ENCODE measurements around the gene SLC25A48. TPM values are rescaled to one million over a fixed set of nuclear protein-coding genes. Genes with fewer than 3 reads are reported as not detected.

SLC25A48 gene
- total RNA-seq, 1 donor: not detected

DNA sequence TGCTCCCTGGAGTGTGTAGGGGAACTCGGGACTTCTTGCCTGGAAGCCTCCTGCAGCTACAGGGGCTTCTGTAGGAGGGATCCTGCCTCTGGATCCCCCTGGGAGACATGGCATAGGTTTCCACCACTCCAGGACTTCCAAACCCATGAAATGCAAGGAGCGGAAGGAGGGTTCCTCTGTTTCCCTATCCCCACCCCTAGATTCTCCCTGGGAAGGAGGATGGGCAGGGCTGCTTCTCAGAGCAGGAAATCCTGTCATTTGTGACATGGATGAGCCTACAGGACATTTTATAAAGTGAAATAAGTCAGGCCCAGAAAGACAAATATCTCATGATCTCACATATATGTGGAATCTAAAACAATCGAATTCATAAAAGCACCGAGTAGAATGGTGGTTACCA is 23.5 kb upstream of the SLC25A48 start:
- no peak for DNase-seq (ENCODE audit: insufficient read length, low spot score, missing footprints)
- no peaks in the 10 kb centered on the region for H3K9me3 ChIP-seq (ENCODE audit: low read depth, low read length)

DNA sequence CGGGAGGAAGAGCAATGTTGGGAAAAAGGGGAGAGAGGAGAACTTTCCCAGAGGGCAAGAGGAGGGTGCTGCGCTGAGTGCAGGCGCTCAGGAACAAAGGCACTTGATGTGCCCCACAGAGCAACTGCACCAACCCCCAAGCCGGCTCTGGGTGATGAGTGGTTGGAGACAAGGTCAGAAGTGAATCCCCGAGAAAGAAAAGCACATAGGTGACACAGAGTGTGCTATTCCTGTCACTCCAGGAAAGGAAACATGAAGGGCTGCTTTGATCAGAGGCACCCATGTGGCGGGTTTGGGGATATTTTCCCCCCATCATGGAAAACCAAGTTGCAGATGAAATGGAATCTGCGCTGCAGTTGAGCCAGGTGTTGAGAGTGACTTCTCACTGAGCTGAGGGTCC is 20.7 kb upstream of the SLC25A48 start:
- Histone ChIP-seq H3K4me3 (ENCODE audit: insufficient read depth, low read length) (no peak overlapping the region), H3K27me3 (ENCODE audit: insufficient read depth, low read length) (peaks cover 3% of the 10 kb centered on the region), H2AFZ (ENCODE audit: low read length) (no peak overlapping the region), H4K20me1 (ENCODE audit: insufficient read depth, low read length) (no peaks in the 10 kb centered on the region), H3K36me3 (ENCODE audit: insufficient read depth, low read length) (no peaks in the 10 kb centered on the region), H3K27ac (ENCODE audit: low read depth, low read length) (no peak overlapping the region), H3K9me3 (ENCODE audit: low read depth, low read length) (no peaks in the 10 kb centered on the region), H3K4me1 (ENCODE audit: insufficient read depth, low read length) (no peaks in the 10 kb centered on the region), H3K79me2 (ENCODE audit: insufficient read depth, low read length) (no peaks in the 10 kb centered on the region), H3K4me2 (ENCODE audit: insufficient read depth, low read length) (no peak overlapping the region)
- TF ChIP-seq, protein P1, sequence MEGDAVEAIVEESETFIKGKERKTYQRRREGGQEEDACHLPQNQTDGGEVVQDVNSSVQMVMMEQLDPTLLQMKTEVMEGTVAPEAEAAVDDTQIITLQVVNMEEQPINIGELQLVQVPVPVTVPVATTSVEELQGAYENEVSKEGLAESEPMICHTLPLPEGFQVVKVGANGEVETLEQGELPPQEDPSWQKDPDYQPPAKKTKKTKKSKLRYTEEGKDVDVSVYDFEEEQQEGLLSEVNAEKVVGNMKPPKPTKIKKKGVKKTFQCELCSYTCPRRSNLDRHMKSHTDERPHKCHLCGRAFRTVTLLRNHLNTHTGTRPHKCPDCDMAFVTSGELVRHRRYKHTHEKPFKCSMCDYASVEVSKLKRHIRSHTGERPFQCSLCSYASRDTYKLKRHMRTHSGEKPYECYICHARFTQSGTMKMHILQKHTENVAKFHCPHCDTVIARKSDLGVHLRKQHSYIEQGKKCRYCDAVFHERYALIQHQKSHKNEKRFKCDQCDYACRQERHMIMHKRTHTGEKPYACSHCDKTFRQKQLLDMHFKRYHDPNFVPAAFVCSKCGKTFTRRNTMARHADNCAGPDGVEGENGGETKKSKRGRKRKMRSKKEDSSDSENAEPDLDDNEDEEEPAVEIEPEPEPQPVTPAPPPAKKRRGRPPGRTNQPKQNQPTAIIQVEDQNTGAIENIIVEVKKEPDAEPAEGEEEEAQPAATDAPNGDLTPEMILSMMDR (IDR thresholded peaks at IDR 0.05; ENCODE audit: extremely low read depth, low read depth, low read length): no peak
- no peak for DNase-seq (ENCODE audit: insufficient read length, low spot score, missing footprints)

More for the DNA sequence above, 23.5 kb upstream of the SLC25A48 start:
- Histone ChIP-seq H3K36me3 (ENCODE audit: insufficient read depth, low read length) (no peaks in the 10 kb centered on the region), H3K27me3 (ENCODE audit: insufficient read depth, low read length) (no peaks in the 10 kb centered on the region), H4K20me1 (ENCODE audit: insufficient read depth, low read length) (no peaks in the 10 kb centered on the region), H3K27ac (ENCODE audit: low read depth, low read length) (no peak overlapping the region), H2AFZ (ENCODE audit: low read length) (no peak overlapping the region), H3K4me1 (ENCODE audit: insufficient read depth, low read length) (no peaks in the 10 kb centered on the region), H3K4me3 (ENCODE audit: insufficient read depth, low read length) (no peak overlapping the region), H3K79me2 (ENCODE audit: insufficient read depth, low read length) (no peaks in the 10 kb centered on the region), H3K4me2 (ENCODE audit: insufficient read depth, low read length) (no peak overlapping the region)
- TF ChIP-seq, protein P1 (IDR thresholded peaks at IDR 0.05; ENCODE audit: extremely low read depth, low read depth, low read length): no peak

DNA sequence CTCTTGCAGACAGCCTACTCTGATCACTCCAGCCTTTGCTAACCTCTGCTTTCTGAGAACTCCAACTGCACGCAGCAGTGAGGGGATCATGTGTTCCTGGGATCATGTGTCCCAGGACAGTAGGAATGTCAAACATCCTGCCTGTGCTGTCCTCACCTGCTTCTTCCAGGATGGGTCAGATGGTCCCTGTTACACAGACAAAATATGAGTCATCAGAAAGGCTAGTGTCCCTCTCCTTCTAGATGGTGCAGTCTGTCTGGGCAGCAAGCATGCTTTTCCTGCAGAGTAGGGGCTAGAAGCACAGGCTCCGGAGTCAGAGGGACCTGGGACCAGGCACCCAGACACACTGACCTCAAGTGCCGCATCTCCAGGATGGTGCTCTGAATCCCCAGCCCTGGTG is 20.1 kb upstream of the SLC25A48 start:
- peak; percentile 19 for DNase-seq (ENCODE audit: insufficient read length, low spot score, missing footprints)
- H4K20me1 ChIP-seq (ENCODE audit: insufficient read depth, low read length): no peaks in the 10 kb centered on the region
- no peak overlapping the region for H3K27ac ChIP-seq (ENCODE audit: low read depth, low read length)
- H3K9me3 ChIP-seq (ENCODE audit: low read depth, low read length): no peaks in the 10 kb centered on the region
- no peaks in the 10 kb centered on the region for H3K4me1 ChIP-seq (ENCODE audit: insufficient read depth, low read length)
- H3K79me2 ChIP-seq (ENCODE audit: insufficient read depth, low read length): no peaks in the 10 kb centered on the region
- no peak overlapping the region for H3K4me2 ChIP-seq (ENCODE audit: insufficient read depth, low read length)
- TF ChIP-seq, protein P1 (IDR thresholded peaks at IDR 0.05; ENCODE audit: extremely low read depth, low read depth, low read length): no peak
- H3K4me3 ChIP-seq (ENCODE audit: insufficient read depth, low read length): no peak overlapping the region
- no peak overlapping the region for H2AFZ ChIP-seq (ENCODE audit: low read length)
- H3K36me3 ChIP-seq (ENCODE audit: insufficient read depth, low read length): no peaks in the 10 kb centered on the region
- peaks cover 3% of the 10 kb centered on the region for H3K27me3 ChIP-seq (ENCODE audit: insufficient read depth, low read length)

DNA sequence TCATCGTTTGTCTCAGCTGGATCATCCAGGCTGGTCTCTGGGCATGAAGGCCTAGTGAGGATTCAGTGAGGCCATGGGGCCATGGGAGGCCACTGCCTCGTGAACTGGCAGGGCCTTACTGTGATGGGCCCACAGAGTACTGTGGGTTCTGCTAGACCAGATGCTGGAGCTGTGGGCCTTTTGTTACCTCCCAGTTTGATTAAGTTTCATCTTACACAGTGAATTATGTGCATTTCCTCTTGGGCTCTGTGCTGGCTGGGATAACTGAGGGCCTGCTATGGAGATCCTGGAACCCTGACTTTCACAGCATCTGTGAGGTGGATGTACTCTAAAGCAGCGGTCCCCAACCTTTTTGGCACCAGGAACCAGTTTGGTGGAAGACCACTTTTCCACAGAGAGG is 19.7 kb upstream of the SLC25A48 start:
- H3K4me2 ChIP-seq (ENCODE audit: insufficient read depth, low read length): no peak overlapping the region
- H3K27ac ChIP-seq (ENCODE audit: low read depth, low read length): no peak overlapping the region
- no peak overlapping the region for H3K4me3 ChIP-seq (ENCODE audit: insufficient read depth, low read length)
- H3K79me2 ChIP-seq (ENCODE audit: insufficient read depth, low read length): no peaks in the 10 kb centered on the region
- H3K36me3 ChIP-seq (ENCODE audit: insufficient read depth, low read length): no peaks in the 10 kb centered on the region
- no peaks in the 10 kb centered on the region for H3K4me1 ChIP-seq (ENCODE audit: insufficient read depth, low read length)
- no peaks in the 10 kb centered on the region for H3K9me3 ChIP-seq (ENCODE audit: low read depth, low read length)
- peak; percentile 22 for DNase-seq (ENCODE audit: insufficient read length, low spot score, missing footprints)
- H2AFZ ChIP-seq (ENCODE audit: low read length): no peak overlapping the region
- TF ChIP-seq, protein P1 (IDR thresholded peaks at IDR 0.05; ENCODE audit: extremely low read depth, low read depth, low read length): no peak
- peaks cover 3% of the 10 kb centered on the region for H3K27me3 ChIP-seq (ENCODE audit: insufficient read depth, low read length)
- H4K20me1 ChIP-seq (ENCODE audit: insufficient read depth, low read length): no peaks in the 10 kb centered on the region
